BJ (cell line): ENCODE measurements around the gene GNPTAB. TPM values are rescaled to one million over a fixed set of nuclear protein-coding genes. Genes with fewer than 3 reads are reported as not detected.

Experiments used
- CTCF ChIA-PET: fragments of 350-600 bp; formaldehyde crosslinking; extraction: SDS; loops from one replicate; lab custom pipeline; 2021; ENCODE audit warnings: antibody characterized with exemption, inconsistent platforms; lab: Yijun Ruan, JAX
- POLR2A ChIA-PET: fragments of 300-600 bp; sonication (Branson Sonifier 250); formaldehyde crosslinking; extraction: SDS; loops from one replicate; lab custom pipeline; 2021; ENCODE audit warnings: antibody characterized with exemption; lab: Charles Lee
- DNase-seq: peaks from one replicate; pipeline ENCODE4 v3.0.0-alpha.2; 2011; ENCODE audit warnings: low read depth
- H3K27me3 ChIP-seq: 2 replicates; pipeline ENCODE4 v1.6.0; 2011; ENCODE audit warnings: low read length; ENCODE audit not compliant: control insufficient read depth, insufficient read depth
- H3K36me3 ChIP-seq: 2 replicates; pipeline ENCODE4 v1.5.1; 2011; ENCODE audit warnings: low read length; ENCODE audit not compliant: control insufficient read depth, insufficient read depth
- H3K4me3 ChIP-seq: 2 replicates; pipeline ENCODE4 v1.5.1; 2011; ENCODE audit warnings: low read depth, mild to moderate bottlenecking, control low read depth, low read length
- polyA plus RNA-seq: library from polyadenylated mRNA; depleted of rRNA; stranded (reverse); fragments of >200 nt; gene quantifications from 2 replicates; pipeline ENCODE4 v1.2.3, GENCODE V29; 2011
- TF ChIP-seq, protein P1 (sequence below): IDR thresholded peaks from 2 replicates; pipeline ENCODE4 v1.5.1; 2011; ENCODE audit warnings: low read depth, mild to moderate bottlenecking, control low read depth, inconsistent platforms, low read length, moderate library complexity; ENCODE audit not compliant: insufficient read depth

GNPTAB gene
- polyA plus RNA-seq, 1 experiment, result 20.5 TPM

DNA sequence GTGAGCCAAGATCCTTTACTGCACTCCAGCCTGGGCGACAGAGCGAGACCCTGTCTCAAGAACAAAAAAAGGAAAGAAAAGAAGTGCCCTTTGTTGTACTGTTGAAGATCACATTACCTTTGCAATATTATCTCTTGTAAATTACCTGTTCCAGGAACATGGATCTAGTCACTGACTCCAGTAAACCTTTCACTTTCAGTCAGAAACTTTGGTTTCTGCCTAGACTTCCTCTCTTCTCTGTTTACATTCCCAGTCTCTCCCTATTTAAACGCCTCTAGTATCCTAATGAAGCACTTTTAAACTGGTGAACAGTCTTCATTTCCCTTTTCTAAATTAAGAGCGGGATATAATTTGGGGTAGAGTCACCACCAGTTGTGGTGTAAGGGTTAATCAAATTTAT, 120.5 kb downstream of the GNPTAB start:
- POLR2A ChIA-PET, result interaction anchor here (0.6 kb wide), 1 partner anchor 19 kb away, joined by 3 read pairs; no protein-coding TSS in a partner anchor
- Histone ChIP-seq H3K27me3 (no peaks in the 10 kb centered on the region), H3K36me3 (no peaks in the 10 kb centered on the region), H3K4me3 (no peak overlapping the region)
- DNase-seq, result no peak
- TF ChIP-seq, protein P1, sequence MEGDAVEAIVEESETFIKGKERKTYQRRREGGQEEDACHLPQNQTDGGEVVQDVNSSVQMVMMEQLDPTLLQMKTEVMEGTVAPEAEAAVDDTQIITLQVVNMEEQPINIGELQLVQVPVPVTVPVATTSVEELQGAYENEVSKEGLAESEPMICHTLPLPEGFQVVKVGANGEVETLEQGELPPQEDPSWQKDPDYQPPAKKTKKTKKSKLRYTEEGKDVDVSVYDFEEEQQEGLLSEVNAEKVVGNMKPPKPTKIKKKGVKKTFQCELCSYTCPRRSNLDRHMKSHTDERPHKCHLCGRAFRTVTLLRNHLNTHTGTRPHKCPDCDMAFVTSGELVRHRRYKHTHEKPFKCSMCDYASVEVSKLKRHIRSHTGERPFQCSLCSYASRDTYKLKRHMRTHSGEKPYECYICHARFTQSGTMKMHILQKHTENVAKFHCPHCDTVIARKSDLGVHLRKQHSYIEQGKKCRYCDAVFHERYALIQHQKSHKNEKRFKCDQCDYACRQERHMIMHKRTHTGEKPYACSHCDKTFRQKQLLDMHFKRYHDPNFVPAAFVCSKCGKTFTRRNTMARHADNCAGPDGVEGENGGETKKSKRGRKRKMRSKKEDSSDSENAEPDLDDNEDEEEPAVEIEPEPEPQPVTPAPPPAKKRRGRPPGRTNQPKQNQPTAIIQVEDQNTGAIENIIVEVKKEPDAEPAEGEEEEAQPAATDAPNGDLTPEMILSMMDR, result no peak
- CTCF ChIA-PET, result no interaction called here

GRCh38 chr12:101707131-101707782, 123.5 kb downstream of the GNPTAB start:
- POLR2A ChIA-PET, result no interaction called here
- TF ChIP-seq, protein P1, result no peak
- Histone ChIP-seq H3K27me3 (no peaks in the 10 kb centered on the region), H3K36me3 (no peaks in the 10 kb centered on the region), H3K4me3 (no peak overlapping the region)
- CTCF ChIA-PET, result no interaction called here
- no peak for DNase-seq

DNA sequence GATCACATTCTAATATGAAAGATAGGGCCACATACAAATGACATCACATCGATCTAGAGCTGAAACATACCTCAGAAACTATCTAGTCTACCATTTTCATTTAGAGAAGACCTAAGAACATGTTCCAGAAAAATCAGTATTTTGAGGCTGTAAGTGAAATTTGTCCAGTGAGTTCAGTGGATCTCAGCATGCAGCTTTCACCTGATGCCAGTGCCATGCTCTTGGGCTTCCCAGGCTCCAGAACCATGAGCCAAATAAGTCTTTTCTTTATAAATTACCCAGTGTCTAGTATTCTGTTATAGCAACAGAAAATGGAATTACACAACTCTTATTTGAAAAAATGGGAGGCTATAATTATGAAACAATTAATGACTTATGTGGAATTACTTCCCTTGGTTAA, 124.4 kb downstream of the GNPTAB start:
- H3K27me3 ChIP-seq, result no peaks in the 10 kb centered on the region
- TF ChIP-seq, protein P1, result no peak
- ChIA-PET POLR2A (no interaction called here), CTCF (no interaction called here)
- no peak overlapping the region for H3K4me3 ChIP-seq
- DNase-seq, result no peak
- no peaks in the 10 kb centered on the region for H3K36me3 ChIP-seq

- Histone ChIP-seq H3K4me3 (no peak overlapping the region), H3K27me3 (no peaks in the 10 kb centered on the region), H3K36me3 (no peaks in the 10 kb centered on the region)
- TF ChIP-seq, protein P1, result no peak
- DNase-seq, result no peak
- ChIA-PET CTCF (interaction anchor here (0.7 kb wide), 1 partner anchor 250 kb away, joined by 3 read pairs; no protein-coding TSS in a partner anchor), POLR2A (no interaction called here)
These were observed 127.3 kb downstream of the GNPTAB start for GRCh38 chr12:101703487-101703886.

- no peaks in the 10 kb centered on the region for H3K27me3 ChIP-seq
- no peaks in the 10 kb centered on the region for H3K36me3 ChIP-seq
- ChIA-PET CTCF (no interaction called here), POLR2A (no interaction called here)
- TF ChIP-seq, protein P1, result no peak
- no peak overlapping the region for H3K4me3 ChIP-seq
- DNase-seq, result no peak
These were observed 130.4 kb downstream of the GNPTAB start for GRCh38 chr12:101700299-101700820.
